WTC11 (cell line): ENCODE results near the gene NTMT1.

ENCODE experiments used
- ATF3 ChIP-seq: sonication (generic); formaldehyde crosslinking; conservative IDR thresholded peaks from 2 replicates; pipeline ENCODE4 v1.8.1; 2022; ENCODE audit warnings: mild to moderate bottlenecking, missing genetic modification reagents
- CTCF ChIP-seq: fragments of 200-600 bp; IDR thresholded peaks from 2 replicates; pipeline ENCODE4 v1.8.0; 2022; ENCODE audit warnings: antibody characterized with exemption
- FOXK1 ChIP-seq: sonication (generic); formaldehyde crosslinking; IDR thresholded peaks from 2 replicates; pipeline ENCODE4 v1.8.0; 2022; ENCODE audit warnings: mild to moderate bottlenecking, moderate library complexity, missing genetic modification reagents
- MAX ChIP-seq: sonication (generic); formaldehyde crosslinking; IDR thresholded peaks from 2 replicates; pipeline ENCODE4 v1.8.0; 2022; ENCODE audit warnings: mild to moderate bottlenecking, missing genetic modification reagents
- USF2 ChIP-seq: sonication (generic); formaldehyde crosslinking; IDR thresholded peaks from 2 replicates; pipeline ENCODE4 v1.8.1; 2023; ENCODE audit warnings: mild to moderate bottlenecking, missing genetic modification reagents, moderate library complexity
- ZNF423 ChIP-seq: fragments of 250-450 bp; sonication (Bioruptor Pico); IDR thresholded peaks from 2 replicates; pipeline ENCODE4 v2.1.2; 2022; ENCODE audit warnings: mild to moderate bottlenecking, moderate library complexity

GRCh38 chr9:129613520-129614175 is 12.3 kb upstream of the NTMT1 start:
- TF ChIP-seq CTCF (no peak), FOXK1 (CRISPR knock-in tag) (no peak), ATF3 (CRISPR knock-in tag) (no peak), USF2 (CRISPR knock-in tag) (no peak), ZNF423 (CRISPR knock-in tag) (no peak), MAX (CRISPR knock-in tag) (no peak)
